ENCODE data around the gene RPL19.

The RPL19 gene

DNA sequence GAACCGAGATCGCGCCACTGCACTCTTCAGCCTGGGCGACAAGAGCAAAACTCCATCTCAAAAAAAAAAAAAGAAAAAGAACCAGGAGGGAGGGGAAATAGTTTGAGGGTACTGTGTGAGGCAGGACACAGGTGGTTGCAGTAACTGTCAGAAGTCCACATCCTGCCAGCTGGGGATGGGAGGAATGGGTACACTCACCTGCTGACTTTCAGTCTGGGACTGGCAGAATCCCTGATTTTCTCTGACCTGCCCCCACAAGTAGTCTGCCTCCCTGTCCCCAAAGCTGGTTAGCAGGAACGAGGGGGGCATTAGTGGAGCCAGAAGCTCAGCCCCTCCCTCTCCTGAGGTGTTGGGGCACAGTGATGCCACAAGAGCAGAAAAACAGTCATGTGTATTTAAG, 27.0 kb upstream of the RPL19 start:
- no peak for DNase-seq (ENCODE audit: low read depth, low spot score)

- no peak for DNase-seq (ENCODE audit: low read depth, low spot score)
These were observed 26.4 kb upstream of the RPL19 start for GRCh38 chr17:39173526-39174274.

GRCh38 chr17:39174920-39175694, 25.0 kb upstream of the RPL19 start:
- DNase-seq (ENCODE audit: low read depth, low spot score) = no peak

- DNase-seq (ENCODE audit: low read depth, low spot score) = no peak
These were observed 24.4 kb upstream of the RPL19 start for GRCh38 chr17:39175695-39176093.

DNA sequence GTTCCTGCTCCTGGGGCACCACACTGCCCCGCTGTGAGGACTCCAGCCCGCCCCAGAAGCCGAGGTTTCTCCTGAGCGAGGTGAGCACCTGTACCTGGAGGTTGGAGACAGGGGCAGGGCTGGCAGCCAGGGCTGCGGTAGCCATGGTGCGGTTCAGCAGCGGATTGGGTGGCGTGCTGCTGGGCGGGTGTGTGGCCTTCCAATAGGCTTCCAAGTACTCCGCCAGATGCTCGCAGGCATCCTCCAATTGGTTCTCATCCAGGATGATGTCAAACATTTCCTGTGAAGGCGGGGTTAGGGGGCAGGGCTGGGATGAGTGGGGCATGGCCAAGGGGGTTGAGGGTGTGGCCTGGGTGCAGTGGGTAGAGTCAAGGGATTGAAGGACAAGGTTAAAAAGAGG, 22.8 kb upstream of the RPL19 start:
- DNase-seq (ENCODE audit: low read depth, low spot score) = peak; percentile 95

DNA sequence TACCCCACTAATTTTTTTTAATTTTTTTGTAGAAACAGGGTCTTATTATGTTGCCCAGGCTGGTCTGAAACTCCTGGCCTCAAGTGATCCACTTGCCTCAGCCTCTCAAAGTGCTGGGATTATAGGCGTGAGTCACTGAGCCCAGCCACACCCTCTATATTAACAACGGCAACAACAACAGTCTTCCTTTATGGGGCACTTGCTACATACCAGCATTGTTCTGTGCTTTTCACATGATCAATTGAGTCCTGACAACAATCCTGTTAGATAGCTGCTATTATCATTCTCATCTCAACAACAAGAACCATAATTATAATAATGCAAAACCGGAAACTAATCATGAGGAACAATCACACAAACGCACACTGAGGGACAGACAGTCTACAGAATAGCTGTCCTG, 21.5 kb upstream of the RPL19 start:
- no peak for DNase-seq (ENCODE audit: low read depth, low spot score)

DNA sequence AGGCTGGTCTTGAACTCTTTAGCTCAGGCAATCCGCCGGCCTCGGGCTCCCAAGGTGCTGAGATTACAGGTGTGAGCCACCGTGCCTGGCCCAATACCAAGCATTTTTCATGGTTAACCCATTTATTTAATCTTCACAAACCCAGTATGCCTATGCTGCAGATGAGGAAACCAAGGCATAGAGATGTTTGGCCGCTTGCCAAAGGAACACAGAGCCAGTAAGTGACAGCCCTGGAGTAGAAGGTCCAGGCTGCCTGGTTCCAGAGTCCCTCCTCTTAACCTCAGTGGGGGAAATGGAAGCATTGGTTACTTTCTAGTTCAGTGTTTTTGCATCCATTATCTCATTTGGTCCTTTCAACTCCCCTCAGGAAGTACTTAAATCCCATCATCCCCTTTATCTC, 18.8 kb upstream of the RPL19 start:
- DNase-seq (ENCODE audit: low read depth, low spot score) = no peak

- no peak for DNase-seq (ENCODE audit: low read depth, low spot score)
These were observed 17.0 kb upstream of the RPL19 start for GRCh38 chr17:39183045-39183444.

- no peak for DNase-seq (ENCODE audit: low read depth, low spot score)
These were observed 16.4 kb upstream of the RPL19 start for GRCh38 chr17:39183720-39184119.

DNA sequence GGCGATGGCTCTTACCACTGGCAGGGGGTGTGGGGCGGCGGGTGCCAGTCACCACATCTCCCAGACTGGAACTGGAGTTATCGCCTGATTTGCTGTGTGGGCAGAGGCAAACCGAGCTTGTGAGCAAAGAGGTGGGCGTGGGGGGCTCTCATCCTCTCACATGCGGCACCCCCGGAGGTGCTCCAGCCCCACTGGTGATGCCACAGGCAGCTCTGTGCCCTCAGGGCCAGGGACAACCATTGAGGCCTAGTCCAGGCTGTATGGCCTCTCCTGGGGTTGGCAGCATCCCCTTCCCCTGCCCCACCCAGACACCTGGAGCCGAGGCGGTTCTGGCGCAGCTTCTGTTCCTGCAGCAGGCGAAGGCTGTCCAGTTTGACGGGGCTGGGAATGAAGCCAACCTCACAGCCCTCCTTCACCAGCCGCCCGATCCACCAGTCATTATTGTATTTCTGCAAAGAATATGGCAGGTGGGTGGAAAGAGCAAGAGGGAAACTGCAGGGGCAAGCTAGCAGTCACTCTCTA, 13.5 kb upstream of the RPL19 start:
- no peak for DNase-seq (ENCODE audit: low read depth, low spot score)

GRCh38 chr17:39187152-39187830, 12.8 kb upstream of the RPL19 start:
- DNase-seq (ENCODE audit: low read depth, low spot score) = no peak

- no peak for DNase-seq (ENCODE audit: low read depth, low spot score)
These were observed 8.2 kb upstream of the RPL19 start for GRCh38 chr17:39191750-39192510.

DNA sequence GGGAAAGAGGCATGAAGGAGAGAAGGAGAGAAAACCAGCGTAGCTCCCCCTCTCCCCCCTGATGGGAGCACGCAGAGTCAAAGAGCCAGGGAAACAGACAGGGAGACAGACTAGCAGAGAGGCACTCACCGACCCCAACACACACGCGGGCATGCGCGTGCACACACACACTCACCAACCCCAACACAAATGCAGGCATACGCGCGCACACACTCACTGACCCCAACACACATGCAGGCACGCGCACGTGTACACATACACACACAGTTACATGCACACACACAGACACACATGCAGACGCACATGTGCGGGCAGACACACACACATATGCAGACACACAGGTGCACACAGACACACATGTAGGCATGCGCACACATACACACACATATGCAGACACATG, 7.2 kb upstream of the RPL19 start:
- no peak for DNase-seq (ENCODE audit: low read depth, low spot score)

DNA sequence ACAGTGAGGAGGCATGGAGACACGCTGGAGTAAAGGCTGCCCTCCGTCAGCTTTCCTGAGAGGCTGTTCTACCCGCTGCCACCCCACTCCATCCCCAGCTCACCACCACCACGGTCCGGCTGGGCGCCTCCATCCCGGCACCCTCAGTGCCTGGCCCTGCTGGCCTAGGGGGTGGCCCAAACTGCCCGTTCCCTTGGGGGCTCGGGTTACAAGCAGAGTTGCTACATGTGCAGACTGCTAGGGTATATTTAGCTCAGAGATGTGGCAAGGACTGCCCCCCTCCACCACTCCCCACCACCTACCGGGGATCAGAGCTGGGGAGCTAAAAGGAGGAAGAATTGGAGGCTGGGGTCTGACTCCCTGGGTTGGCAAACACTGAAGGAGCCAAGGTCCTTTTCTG, 6.7 kb upstream of the RPL19 start:
- no peak for DNase-seq (ENCODE audit: low read depth, low spot score)

DNA sequence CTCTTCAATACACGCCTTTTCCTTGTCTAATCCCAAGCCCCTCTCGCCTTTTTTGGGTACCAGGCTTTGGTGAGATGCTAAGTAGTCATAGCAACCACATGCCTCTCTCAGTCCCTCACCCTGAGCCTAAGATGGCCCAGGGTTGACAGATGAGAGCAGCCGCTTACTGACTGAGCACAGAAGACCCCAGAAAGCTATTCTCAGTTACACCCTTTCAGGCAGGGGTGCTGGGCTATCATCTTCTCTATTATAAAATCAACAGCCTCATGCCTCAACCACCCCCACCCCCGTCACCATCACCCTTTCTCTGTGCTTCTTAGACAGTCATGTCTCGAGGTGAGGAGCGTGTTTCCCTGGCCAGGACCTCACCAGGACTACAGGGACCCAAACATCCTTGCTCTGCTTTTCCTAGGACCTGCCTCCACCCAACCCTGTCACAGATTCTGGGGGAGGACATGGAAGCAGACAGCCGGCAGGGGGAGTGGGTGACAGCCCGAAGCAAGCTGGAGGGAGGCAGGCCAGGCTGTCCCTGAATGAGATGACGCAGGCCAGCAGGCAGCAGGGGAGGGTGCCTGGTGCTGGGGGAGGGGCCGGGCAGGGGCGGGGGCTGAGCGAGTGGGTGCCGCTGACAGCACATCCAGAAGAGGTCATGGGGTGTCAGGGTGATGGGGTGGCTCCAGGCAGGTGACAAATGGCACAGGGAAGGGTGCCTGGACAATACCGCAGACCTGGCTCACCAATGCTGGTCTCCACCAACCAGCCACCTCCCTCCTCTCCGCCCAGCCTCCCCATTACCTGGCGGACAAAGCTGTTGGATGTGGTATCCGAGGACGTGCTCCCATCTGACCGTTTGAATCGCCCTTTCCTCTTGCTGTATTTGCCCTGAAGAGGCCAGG, 5.7 kb upstream of the RPL19 start:
- no peak for DNase-seq (ENCODE audit: low read depth, low spot score)

DNA sequence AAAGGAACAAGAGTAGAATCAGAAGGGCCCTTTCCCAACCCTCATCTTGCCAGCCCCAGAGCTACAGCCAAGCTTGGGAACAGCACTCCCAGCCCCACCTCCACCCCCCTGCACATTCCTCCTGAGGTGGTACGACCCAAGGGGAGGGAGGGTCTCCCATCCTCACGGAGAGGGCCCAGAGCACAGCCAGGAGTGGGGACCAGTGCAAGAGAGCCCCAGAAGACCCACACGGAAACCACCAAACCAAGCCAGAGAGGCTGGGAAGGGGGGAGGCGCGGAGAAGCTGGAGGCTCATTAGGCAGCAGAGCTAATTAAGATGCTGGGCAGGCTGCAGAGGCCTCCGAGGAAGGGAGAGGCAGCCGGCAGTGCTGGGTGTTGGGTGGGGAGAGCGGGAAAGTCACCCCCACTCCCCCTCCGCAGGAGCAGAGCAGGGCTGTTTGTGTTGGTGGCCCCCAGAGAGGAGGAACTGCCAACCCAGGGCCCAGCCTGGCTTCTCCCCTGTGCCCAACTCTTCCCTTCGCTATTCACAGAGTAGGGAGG, 5.0 kb upstream of the RPL19 start:
- no peak for DNase-seq (ENCODE audit: low read depth, low spot score)

GRCh38 chr17:39195568-39196160, 4.4 kb upstream of the RPL19 start:
- no peak for DNase-seq (ENCODE audit: low read depth, low spot score)

GRCh38 chr17:39196241-39196807, 3.8 kb upstream of the RPL19 start:
- DNase-seq (ENCODE audit: low read depth, low spot score) = no peak

GRCh38 chr17:39196808-39197291, 3.2 kb upstream of the RPL19 start:
- DNase-seq (ENCODE audit: low read depth, low spot score) = no peak

All from iPS DF 19.7 (cell line).